DMS114 treated with DMSO at 0.1 percent for 48 hours (cell line): ENCODE data around the gene TOMM40L.

Source experiments
- DNase-seq: peaks from one replicate; lab custom pipeline; 2025; ENCODE audit not compliant: unreplicated experiment; lab: John Stamatoyannopoulos, UW

TOMM40L gene

DNA sequence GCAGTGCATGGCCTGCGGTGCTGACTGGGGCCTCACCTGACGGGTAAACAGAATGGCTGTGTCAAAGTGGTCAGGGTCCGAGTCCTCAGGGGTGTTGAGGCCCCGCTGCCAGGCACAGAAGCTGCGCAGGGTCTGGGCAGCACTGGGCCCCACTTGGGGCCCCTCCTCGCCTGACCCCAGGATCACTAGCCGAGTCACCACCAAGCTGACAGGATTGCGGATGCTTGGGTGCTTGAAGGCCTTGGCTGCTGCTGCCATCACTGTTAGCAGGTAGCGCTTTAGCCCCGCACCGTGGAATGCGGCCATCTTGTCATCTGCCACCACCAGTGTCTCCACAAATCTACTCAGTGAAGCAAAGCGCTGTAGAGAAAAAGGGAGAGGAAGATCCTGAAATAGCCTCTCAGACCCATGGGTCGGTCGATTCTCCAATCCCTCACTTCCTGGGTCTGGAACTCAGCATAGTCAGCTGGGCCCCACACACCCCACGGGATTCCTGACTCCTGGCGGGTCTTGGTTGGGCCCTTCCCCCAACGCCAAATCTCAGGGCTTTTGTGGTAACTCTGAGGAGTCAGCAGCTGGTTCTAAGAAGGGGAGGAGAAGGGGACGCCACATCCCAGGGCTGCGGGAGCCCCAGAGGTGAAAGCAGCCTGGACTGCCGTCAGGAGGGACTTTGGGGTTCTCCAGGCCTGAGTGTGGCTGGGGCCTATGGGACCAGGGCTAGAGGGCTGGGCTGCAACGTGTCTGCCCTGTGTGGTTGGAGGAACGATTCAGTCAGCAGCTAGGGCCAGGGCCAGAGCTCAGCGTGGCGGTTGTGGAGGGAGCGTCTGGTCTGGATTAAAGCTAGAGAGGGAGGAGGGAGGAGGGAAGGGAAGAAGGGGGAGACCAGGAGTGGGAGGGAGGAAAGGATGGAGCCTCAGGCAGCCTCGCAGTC, 29.1 kb upstream of the TOMM40L start:
- DNase-seq = no peak

DNA sequence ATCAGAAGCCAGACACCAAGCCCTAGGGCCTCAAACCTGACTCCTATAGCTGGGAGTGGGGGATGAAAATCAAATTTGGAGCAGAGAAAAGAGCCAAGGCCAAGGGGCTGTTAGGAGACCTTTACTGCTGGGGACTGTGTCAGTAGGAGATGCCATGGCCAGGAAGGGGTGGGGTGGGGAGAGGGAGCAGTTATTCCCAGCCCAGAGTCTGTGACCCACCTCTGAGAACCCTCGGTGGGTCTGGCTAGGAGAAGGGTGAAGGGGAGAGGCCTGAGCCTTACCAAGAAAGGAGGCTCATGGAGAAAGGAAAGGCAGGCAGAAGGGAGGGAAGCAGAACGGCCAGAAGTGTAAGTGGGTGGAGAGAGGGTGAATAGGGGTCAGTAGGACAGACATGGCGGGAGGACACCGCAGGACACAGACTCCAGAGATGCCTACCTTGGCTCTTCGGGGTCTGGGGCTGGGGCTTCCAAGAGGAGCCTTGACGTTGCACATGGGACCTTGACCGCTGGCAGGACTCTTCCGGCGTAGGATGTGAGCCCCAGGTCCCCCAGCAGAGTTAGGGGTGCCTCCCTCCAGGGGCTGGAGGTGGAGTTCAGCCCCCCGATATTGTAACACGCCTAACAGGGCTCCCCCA, 28.2 kb upstream of the TOMM40L start:
- DNase-seq = no peak

- no peak for DNase-seq
Measured at GRCh38 chr1:161198194-161198896, 27.5 kb upstream of the TOMM40L start.

GRCh38 chr1:161198897-161199431, 26.9 kb upstream of the TOMM40L start, which contains the start of gene ADAMTS4:
TSS of gene ADAMTS4 (minus strand) at chr1:161199054. CDS start at chr1:161198627, 427 bp downstream.
- DNase-seq = no peak

GRCh38 chr1:161199506-161200139, 26.2 kb upstream of the TOMM40L start:
- DNase-seq = no peak

DNA sequence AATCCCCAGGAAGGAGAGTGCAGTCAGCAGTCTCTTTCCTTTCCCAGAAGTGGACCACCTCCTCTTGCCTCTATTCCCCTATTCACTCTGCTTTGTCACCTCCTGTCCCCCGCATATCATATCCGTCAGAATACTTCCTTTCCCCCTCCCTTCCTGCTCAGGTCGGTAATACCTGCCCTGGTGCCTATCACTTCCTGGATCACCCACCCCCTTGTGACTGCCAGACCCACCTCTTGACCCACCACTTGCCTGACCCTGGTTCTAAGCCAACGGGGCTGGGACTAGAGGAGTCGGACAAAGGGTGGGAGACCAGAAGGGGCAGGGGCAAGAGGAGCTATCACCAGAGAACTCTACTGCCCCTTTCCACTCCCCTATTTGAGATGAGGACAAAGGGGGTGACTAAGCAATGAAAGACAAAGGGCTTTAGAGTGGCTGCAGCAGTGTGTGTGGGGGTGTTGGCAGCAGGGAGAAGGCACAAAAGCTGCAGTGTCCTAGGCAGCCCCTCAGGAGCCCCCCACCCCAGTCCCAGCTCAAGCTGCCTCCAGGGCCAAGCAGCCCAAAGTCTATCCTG, 25.4 kb upstream of the TOMM40L start:
- DNase-seq = no peak

DNA sequence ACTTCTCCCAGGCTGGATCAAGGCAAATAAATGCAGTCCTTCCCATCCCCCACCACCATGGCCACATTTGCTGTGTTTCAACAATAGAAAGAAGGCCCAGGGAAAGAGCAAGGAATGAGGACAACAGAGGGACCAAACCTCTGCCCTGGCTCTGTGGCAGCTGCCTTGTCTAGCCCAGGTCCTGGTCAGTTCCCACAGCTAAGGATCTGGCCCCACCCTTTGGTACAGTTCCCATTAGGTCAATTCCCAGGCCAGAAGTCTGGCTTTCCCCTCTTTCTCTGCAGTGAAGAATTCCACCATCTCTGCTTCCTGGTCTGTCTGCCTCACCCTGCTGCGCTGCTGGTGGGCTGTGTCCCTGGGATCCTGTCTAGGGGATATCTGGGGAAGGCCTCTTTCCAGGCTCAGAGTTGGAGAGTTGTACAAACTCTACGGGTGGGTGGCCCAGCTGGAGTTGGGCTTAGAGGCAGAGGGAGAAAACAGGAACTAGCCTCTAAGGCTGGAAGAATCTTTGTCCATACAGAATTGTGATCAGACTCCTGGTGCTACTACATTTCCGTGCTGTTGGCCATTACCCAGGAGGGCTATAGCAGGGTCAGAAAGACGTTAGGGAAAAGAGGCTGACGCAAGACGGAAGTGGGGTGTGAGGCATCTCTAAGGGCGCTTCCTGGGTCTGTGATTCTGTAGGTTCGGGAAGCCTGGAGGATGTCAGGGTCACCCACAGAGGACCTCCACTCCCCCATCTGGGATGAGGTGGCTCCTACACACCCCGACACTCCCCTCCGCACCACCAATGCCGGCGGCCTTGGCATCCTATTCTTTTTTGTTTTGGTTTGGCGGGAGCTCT, 24.6 kb upstream of the TOMM40L start:
- no peak for DNase-seq

- DNase-seq = peak; percentile 100
Measured at GRCh38 chr1:161201836-161202712, 23.8 kb upstream of the TOMM40L start, which contains the start of gene NDUFS2. TSS of gene NDUFS2 (plus strand) at chr1:161202367. CDS start at chr1:161202386, 19 bp downstream.

DNA sequence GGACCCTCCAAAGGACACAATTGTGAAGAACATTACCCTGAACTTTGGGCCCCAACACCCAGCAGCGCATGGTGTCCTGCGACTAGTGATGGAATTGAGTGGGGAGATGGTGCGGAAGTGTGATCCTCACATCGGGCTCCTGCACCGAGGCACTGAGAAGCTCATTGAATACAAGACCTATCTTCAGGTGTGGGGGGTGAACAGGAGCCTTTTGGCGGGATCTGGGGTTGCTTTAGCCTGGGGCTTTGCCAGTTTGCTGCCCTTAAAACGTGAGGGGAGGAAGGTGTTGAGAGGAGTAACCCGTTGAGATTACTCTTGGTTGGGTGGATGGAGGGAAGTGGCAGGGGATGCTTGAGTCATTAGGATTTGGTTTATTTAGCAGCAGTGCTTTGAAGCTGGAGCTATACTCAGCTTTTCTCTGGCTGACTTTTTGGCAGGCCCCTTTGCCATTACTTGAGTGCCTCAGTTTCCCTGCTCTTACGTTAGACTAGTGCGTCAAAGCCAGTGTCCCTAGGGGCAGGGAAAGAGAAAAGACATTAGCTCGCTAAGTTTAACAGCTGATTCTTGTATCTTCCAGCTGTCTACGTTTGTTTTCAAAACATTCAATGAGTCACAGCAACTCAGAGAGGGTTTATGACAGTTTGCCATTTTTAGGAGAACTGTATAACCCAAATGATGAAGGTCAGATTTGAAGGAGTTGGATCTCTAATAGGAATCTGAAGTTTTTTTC, 19.3 kb upstream of the TOMM40L start:
- no peak for DNase-seq

DNA sequence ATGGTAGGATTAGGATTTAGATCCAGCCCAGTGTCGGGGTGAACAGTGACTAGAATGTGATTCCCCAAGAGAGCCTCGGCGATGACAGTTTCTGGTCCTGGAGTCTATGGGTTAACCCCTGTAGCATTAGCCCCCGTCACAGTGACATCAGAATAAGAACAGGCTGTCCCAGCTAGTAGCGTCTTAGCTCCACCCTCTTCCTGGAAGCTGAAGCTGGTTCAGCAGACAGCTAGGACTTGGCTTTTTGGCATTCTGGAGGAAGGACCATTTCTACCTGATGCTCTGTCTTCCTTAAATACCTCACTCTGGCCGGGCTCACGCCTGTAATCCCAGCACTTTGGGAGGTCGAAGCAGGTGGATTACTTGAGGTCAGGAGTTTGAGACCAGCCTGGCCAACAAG, 18.7 kb upstream of the TOMM40L start:
- no peak for DNase-seq

DNA sequence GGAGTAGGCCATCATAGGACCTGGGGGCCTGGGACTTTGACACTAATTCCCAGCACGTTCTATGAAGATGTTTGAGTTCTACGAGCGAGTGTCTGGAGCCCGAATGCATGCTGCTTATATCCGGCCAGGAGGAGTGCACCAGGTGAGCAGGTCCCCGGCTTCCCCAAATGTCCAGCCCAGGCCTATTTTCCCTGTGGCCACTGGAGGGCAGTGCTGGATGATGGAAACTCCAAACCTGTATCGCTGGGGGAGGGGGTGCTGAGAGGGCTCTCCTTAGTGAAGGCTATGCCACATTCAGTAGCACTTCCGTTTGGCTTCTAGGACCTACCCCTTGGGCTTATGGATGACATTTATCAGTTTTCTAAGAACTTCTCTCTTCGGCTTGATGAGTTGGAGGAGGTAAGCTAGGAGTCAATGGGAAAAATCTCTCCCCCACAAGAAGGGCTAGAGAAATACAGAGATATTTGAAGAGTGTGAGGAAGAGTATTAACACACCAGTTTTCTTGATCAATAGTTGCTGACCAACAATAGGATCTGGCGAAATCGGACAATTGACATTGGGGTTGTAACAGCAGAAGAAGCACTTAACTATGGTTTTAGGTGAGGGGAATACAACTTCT, 16.0 kb upstream of the TOMM40L start:
- peak; percentile 72 for DNase-seq

DNA sequence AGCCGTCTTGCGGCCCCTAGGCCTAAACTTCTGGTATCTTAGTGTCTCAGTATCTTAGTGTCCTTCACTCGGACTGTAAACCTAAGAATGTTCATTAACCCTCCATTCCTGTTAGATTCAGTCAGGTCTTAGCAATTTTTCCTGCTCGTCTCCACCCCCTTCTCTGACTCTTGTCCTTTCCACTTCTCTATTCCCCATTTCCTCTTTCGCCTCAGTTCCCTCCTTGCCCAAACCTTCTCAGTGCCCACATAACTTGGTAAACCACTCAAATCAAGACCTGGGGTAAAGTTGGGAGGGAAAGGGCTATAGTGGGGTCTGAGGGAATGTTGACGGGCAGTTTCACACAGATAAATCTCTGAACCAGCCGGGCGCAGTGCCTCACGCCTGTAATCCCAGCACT, 11.5 kb upstream of the TOMM40L start:
- DNase-seq = no peak

GRCh38 chr1:161215076-161215475, 10.8 kb upstream of the TOMM40L start, which contains the start of gene FCER1G:
TSS of gene FCER1G (plus strand) at chr1:161215295. CDS start at chr1:161215322, 27 bp downstream.
- DNase-seq = no peak

GRCh38 chr1:161216945-161217712, 8.7 kb upstream of the TOMM40L start:
- no peak for DNase-seq

DNA sequence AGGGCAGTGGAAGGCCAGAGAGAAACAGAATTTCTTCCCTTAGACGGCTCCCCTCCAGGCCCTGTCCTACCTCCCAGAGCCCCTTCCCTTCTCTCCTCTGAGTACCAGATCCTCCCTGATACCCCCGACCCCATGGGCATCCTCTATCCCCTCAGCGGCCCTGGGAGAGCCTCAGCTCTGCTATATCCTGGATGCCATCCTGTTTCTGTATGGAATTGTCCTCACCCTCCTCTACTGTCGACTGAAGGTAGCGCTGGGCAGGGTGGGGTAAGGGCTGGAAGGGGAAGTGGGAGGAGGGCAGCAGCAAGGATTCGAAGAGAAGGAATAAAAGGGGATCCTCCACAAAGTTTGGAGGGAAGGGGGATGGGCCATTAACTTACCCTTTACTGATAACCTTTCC, 8.0 kb upstream of the TOMM40L start:
- DNase-seq = no peak

DNA sequence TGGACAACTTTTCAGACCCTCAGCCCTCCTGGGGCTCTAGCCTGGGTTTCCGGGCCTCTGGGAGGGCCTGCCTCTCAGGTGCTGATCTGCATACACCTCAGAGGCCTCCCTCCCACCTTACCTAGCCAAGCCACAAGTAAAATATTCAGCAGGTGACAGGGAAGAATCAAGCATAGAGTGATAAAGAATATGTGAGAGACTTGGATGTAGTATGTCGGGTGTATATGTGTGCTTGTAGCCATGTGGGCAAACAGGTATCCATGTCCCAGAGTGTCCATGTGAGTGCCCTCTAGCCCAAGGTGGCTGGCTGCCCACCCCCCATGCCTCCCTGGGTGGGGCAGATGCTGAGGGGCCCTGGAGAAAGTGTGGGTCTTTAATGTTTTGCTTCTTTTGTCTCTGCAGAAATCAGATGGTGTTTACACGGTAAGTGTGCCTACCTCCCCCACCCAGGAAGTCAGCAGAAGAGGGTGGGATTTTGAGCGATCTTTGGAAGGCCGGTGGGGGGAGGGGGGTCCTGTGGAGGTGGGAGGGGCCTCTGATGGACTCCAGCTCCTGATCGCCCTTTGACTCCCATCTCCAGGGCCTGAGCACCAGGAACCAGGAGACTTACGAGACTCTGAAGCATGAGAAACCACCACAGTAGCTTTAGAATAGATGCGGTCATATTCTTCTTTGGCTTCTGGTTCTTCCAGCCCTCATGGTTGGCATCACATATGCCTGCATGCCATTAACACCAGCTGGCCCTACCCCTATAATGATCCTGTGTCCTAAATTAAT, 7.4 kb upstream of the TOMM40L start:
- DNase-seq = no peak
